ENCODE results near the gene KIAA0232. TPM values are rescaled to one million over a fixed set of nuclear protein-coding genes. Genes with fewer than 3 reads are reported as not detected.
"Not testable (repeated sequence)": the region's sequence is repeated elsewhere in the genome, so short reads cannot be mapped to it uniquely, and the experiment has no call there.

The KIAA0232 gene
- total RNA-seq, 1 donor from 2014 or later = 15.9 TPM

- Histone ChIP-seq H3K36me3 (peaks cover 6 to 11% of the 10 kb centered on the region in 2 donors), H3K4me3 (no peak overlapping the region), H3K27ac (no peak overlapping the region), H3K9me3 (no peaks in the 10 kb centered on the region), H3K27me3 (no peaks in the 10 kb centered on the region), H3K4me1 (peaks cover 0 to 3% of the 10 kb centered on the region in 2 donors)
- no peak for DNase-seq (ENCODE audit: low spot score in 2 of 2)
- intact Hi-C loops (cut with DNase I) = no loop called here
- TF ChIP-seq, protein P1, sequence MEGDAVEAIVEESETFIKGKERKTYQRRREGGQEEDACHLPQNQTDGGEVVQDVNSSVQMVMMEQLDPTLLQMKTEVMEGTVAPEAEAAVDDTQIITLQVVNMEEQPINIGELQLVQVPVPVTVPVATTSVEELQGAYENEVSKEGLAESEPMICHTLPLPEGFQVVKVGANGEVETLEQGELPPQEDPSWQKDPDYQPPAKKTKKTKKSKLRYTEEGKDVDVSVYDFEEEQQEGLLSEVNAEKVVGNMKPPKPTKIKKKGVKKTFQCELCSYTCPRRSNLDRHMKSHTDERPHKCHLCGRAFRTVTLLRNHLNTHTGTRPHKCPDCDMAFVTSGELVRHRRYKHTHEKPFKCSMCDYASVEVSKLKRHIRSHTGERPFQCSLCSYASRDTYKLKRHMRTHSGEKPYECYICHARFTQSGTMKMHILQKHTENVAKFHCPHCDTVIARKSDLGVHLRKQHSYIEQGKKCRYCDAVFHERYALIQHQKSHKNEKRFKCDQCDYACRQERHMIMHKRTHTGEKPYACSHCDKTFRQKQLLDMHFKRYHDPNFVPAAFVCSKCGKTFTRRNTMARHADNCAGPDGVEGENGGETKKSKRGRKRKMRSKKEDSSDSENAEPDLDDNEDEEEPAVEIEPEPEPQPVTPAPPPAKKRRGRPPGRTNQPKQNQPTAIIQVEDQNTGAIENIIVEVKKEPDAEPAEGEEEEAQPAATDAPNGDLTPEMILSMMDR (IDR thresholded peaks at IDR 0.05) = no peak
Observed at GRCh38 chr4:6794189-6794588, 11.7 kb downstream of the KIAA0232 start.

DNA sequence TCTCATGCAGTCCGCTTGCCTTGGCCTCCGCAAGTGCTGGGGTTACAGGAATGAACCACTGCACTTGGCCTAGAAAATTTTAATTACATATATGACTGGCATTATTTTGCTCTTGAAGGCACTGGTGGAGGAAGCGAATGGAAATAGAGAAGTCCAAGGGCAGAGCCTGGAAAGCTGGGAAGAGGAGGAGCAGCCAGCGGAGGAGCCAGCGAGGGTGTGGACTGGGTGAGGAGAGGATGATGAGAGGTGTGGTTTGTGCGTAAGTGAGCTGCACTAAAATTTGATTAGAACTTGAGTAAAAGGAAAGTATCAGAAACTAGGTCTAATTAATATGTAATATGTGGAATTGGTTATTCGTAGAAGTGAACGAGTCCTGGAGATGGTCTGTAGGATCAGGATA is 13.3 kb downstream of the KIAA0232 start:
- Histone ChIP-seq H3K9me3 (no peaks in the 10 kb centered on the region), H3K36me3 (peaks cover 6 to 11% of the 10 kb centered on the region in 2 donors), H3K27me3 (no peaks in the 10 kb centered on the region), H3K27ac (no peak overlapping the region), H3K4me1 (peaks cover 0 to 3% of the 10 kb centered on the region in 2 donors), H3K4me3 (no peak overlapping the region)
- DNase-seq (ENCODE audit: low spot score in 2 of 2) = no peak
- TF ChIP-seq, protein P1 (IDR thresholded peaks at IDR 0.05) = no peak
- intact Hi-C loops (cut with DNase I) = no loop called here

DNA sequence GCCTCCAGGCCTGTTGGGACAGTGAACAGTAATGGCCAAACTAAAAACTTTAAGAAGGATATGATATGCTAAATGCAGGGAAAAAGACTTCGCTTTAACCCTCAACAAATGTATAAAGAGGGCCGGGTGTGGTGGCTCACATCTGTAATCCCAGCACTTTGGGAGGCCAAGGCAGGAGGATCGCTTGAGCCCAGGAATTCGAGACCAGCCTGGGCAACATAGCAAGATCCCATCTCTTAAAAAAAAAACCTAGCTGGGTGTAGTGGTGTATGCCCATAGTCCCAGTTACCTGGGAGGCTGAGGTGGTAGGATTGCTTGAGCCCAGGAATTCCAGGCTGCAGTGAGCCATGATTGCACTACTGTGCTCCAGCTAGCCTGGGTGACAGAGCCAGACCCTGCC is 14.8 kb downstream of the KIAA0232 start:
- intact Hi-C loops (cut with DNase I); H3K27me3 ChIP-seq; H3K36me3 ChIP-seq; H3K4me3 ChIP-seq; H3K9me3 ChIP-seq; DNase-seq (ENCODE audit: low spot score in 2 of 2); H3K4me1 ChIP-seq; H3K27ac ChIP-seq: not testable (repeated sequence)

DNA sequence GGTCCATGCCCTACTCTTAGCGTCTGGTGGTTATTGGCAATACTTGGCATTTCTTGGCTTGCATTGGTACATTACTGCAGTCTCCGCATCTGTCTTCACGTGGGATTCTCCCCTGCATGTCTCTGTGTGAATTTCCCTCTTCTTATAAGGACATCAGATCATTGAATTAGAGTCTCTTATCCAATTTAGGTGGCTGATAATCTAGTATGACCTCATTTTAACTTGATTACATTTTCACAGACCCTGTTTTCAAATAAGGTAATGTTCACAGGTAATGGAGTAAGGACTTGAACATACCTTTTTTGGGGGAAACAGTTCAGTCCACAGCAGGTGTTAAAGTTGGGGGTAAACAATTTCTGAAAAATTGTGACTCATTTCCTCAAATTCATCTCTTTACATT is 16.6 kb downstream of the KIAA0232 start:
- no peak for DNase-seq (ENCODE audit: low spot score in 2 of 2)
- Histone ChIP-seq H3K27ac (no peak overlapping the region), H3K36me3 (peaks cover 0 to 7% of the 10 kb centered on the region in 2 donors), H3K9me3 (no peaks in the 10 kb centered on the region), H3K4me1 (no peaks in the 10 kb centered on the region), H3K27me3 (no peaks in the 10 kb centered on the region), H3K4me3 (no peak overlapping the region)
- TF ChIP-seq, protein P1 (IDR thresholded peaks at IDR 0.05) = no peak
- intact Hi-C loops (cut with DNase I) = no loop called here

DNA sequence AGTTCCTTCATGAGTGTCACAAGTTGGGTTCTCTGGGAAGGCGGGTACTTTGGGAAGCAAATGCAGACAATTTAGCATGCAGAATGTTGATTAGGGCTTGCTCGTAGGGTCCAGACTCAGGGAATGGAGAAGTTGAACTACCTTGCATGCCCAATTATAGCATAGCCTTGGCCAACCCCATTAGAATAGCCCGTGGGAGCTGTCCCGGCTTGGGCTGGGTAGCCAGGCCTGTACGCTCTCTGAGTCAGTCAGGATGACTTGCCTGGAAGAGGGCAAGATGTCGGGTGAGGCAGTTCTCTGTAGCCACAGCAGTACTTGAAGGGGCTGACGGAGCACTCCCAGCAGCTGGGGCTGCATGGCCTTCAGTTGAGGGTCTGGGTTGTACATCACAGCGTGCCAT is 19.5 kb downstream of the KIAA0232 start:
- peaks cover 0 to 6% of the 10 kb centered on the region in 2 donors for H3K4me1 ChIP-seq
- H3K27ac ChIP-seq = no peak overlapping the region
- DNase-seq (ENCODE audit: low spot score in 2 of 2) = no peak
- TF ChIP-seq, protein P1 (IDR thresholded peaks at IDR 0.05) = no peak
- intact Hi-C loops (cut with DNase I) = no loop called here
- no peaks in the 10 kb centered on the region for H3K9me3 ChIP-seq
- no peaks in the 10 kb centered on the region for H3K27me3 ChIP-seq
- H3K4me3 ChIP-seq = no peak overlapping the region
- peaks cover 0 to 3% of the 10 kb centered on the region in 2 donors for H3K36me3 ChIP-seq

GRCh38 chr4:6802626-6803025 is 20.1 kb downstream of the KIAA0232 start:
- H3K4me3 ChIP-seq = no peak overlapping the region
- no peak for DNase-seq (ENCODE audit: low spot score in 2 of 2)
- H3K36me3 ChIP-seq = peaks cover 0 to 2% of the 10 kb centered on the region in 2 donors
- H3K27ac ChIP-seq = no peak overlapping the region
- TF ChIP-seq, protein P1 (IDR thresholded peaks at IDR 0.05) = no peak
- H3K27me3 ChIP-seq = no peaks in the 10 kb centered on the region
- no peaks in the 10 kb centered on the region for H3K9me3 ChIP-seq
- peaks cover 0 to 10% of the 10 kb centered on the region in 2 donors for H3K4me1 ChIP-seq
- intact Hi-C loops (cut with DNase I) = no loop called here
